Activated CD8-positive, alpha-beta memory T cell treated with anti-CD3 and anti-CD28 coated beads for 4 hours (primary cell): ENCODE data around the gene SLC19A2.
"Not testable (repeated sequence)": the region's sequence is repeated elsewhere in the genome, so short reads cannot be mapped to it uniquely, and the experiment has no call there.

Experiments
- DNase-seq, 2 donors: peaks; one replicate each; pipeline ENCODE4 v3.0.0-alpha.2; 2020; ENCODE audit warnings: low read depth in 2 of 2

The SLC19A2 gene

GRCh38 chr1:169485431-169486280 is at the start of gene SLC19A2:
SLC19A2 (minus strand) TSS chr1:169485944; CDS start chr1:169485766, 178 bp downstream.
- DNase-seq, result peak; percentile 86 to 89

GRCh38 chr1:169534653-169535052 is 48.9 kb upstream of the SLC19A2 start:
- DNase-seq, result no peak

- DNase-seq, result not testable (repeated sequence)
Measured at GRCh38 chr1:169533528-169534190, 47.9 kb upstream of the SLC19A2 start.

- no peak for DNase-seq
Measured at GRCh38 chr1:169530448-169530847, 44.7 kb upstream of the SLC19A2 start.

- DNase-seq, result no peak
Measured at GRCh38 chr1:169529068-169529642, 43.4 kb upstream of the SLC19A2 start.

- no peak for DNase-seq
Measured at GRCh38 chr1:169528215-169529067, 42.7 kb upstream of the SLC19A2 start.

- no peak for DNase-seq
Measured at GRCh38 chr1:169527451-169528214, 41.9 kb upstream of the SLC19A2 start.

- no peak for DNase-seq
Measured at GRCh38 chr1:169527001-169527400, 41.3 kb upstream of the SLC19A2 start.

GRCh38 chr1:169526120-169526832 is 40.5 kb upstream of the SLC19A2 start:
- no peak for DNase-seq

- DNase-seq, result no peak
Measured at GRCh38 chr1:169525391-169525790, 39.6 kb upstream of the SLC19A2 start.

- DNase-seq, result no peak
Measured at GRCh38 chr1:169523904-169524303, 38.2 kb upstream of the SLC19A2 start.

- DNase-seq, result no peak
Measured at GRCh38 chr1:169521226-169521625, 35.5 kb upstream of the SLC19A2 start.

GRCh38 chr1:169517558-169518186 is 31.9 kb upstream of the SLC19A2 start:
- DNase-seq, result no peak

- no peak for DNase-seq
Measured at GRCh38 chr1:169515641-169516040, 29.9 kb upstream of the SLC19A2 start.

GRCh38 chr1:169514566-169515270 is 29.0 kb upstream of the SLC19A2 start:
- no peak for DNase-seq

- no peak for DNase-seq
Measured at GRCh38 chr1:169513208-169513607, 27.5 kb upstream of the SLC19A2 start.

- no peak for DNase-seq
Measured at GRCh38 chr1:169511316-169512005, 25.7 kb upstream of the SLC19A2 start.

GRCh38 chr1:169510060-169510459 is 24.3 kb upstream of the SLC19A2 start:
- no peak for DNase-seq

- DNase-seq, result no peak
Measured at GRCh38 chr1:169509354-169509753, 23.6 kb upstream of the SLC19A2 start.
